Stomach smooth muscle (tissue), 2 donors: Measurements from ENCODE around the gene LRRFIP2.
A peak's percentile ranks its signal among the peaks of the same experiment; 100 is the strongest.

ENCODE experiments used
- H3K27ac ChIP-seq: one replicate; pipeline ENCODE4 v1.7.0; 2013; ENCODE audit warnings: mild to moderate bottlenecking, low read length, inconsistent platforms
- H3K27me3 ChIP-seq, 2 donors: one replicate each; pipeline ENCODE4 v1.7.0; 2013; ENCODE audit warnings: low read length in 2 of 2; ENCODE audit not compliant: insufficient read depth in 2 of 2, control insufficient read depth in 1 of 2
- H3K36me3 ChIP-seq, 2 donors: one replicate each; pipeline ENCODE4 v1.7.0; 2013; ENCODE audit warnings: low read length in 2 of 2; ENCODE audit not compliant: control insufficient read depth in 2 of 2, insufficient read depth in 2 of 2
- H3K4me1 ChIP-seq: one replicate; pipeline ENCODE4 v1.7.0; 2013; ENCODE audit warnings: low read length; ENCODE audit not compliant: control insufficient read depth, insufficient read depth
- H3K4me3 ChIP-seq, 2 donors: one replicate each; pipeline ENCODE4 v1.7.0; 2013; ENCODE audit warnings: low read length in 2 of 2
- H3K9ac ChIP-seq, 2 donors: one replicate each; pipeline ENCODE4 v1.7.0; 2013; ENCODE audit warnings: low read length in 2 of 2, mild to moderate bottlenecking in 1 of 2
- H3K9me3 ChIP-seq, 2 donors: one replicate each; pipeline ENCODE4 v1.7.0; 2013; ENCODE audit warnings: low read length in 2 of 2; ENCODE audit not compliant: control insufficient read depth in 2 of 2
- donor health status: healthy.
- donor health status: Pancreatic carcinoma.

The LRRFIP2 gene

GRCh38 chr3:37145611-37146010, 28.8 kb downstream of the LRRFIP2 start:
- no peaks in the 10 kb centered on the region for H3K9me3 ChIP-seq
- H3K4me1 ChIP-seq: no peaks in the 10 kb centered on the region
- H3K4me3 ChIP-seq: peak overlapping the region in 1 of 2 donors; percentile 40
- H3K27ac ChIP-seq: no peak overlapping the region
- H3K36me3 ChIP-seq: peaks cover 4 to 10% of the 10 kb centered on the region in 2 donors
- no peak overlapping the region for H3K9ac ChIP-seq
- no peaks in the 10 kb centered on the region for H3K27me3 ChIP-seq

- Histone ChIP-seq H3K4me3 (no peak overlapping the region), H3K36me3 (peaks cover 4 to 10% of the 10 kb centered on the region in 2 donors), H3K9me3 (no peaks in the 10 kb centered on the region), H3K9ac (no peak overlapping the region), H3K27me3 (no peaks in the 10 kb centered on the region), H3K4me1 (no peaks in the 10 kb centered on the region), H3K27ac (no peak overlapping the region)
Measured at GRCh38 chr3:37144806-37145205, 29.6 kb downstream of the LRRFIP2 start.

- Histone ChIP-seq H3K4me1 (no peaks in the 10 kb centered on the region), H3K36me3 (peaks cover 4 to 10% of the 10 kb centered on the region in 2 donors), H3K9me3 (no peaks in the 10 kb centered on the region), H3K27ac (no peak overlapping the region), H3K4me3 (no peak overlapping the region), H3K27me3 (no peaks in the 10 kb centered on the region), H3K9ac (no peak overlapping the region)
Measured at GRCh38 chr3:37143821-37144220, 30.6 kb downstream of the LRRFIP2 start.

- no peaks in the 10 kb centered on the region for H3K4me1 ChIP-seq
- H3K27me3 ChIP-seq: no peaks in the 10 kb centered on the region
- H3K9me3 ChIP-seq: no peaks in the 10 kb centered on the region
- H3K36me3 ChIP-seq: peaks cover 4 to 5% of the 10 kb centered on the region in 2 donors
- H3K9ac ChIP-seq: no peak overlapping the region
- H3K27ac ChIP-seq: no peak overlapping the region
- no peak overlapping the region for H3K4me3 ChIP-seq
Measured at GRCh38 chr3:37141676-37142075, 32.7 kb downstream of the LRRFIP2 start.

GRCh38 chr3:37140899-37141541, 33.4 kb downstream of the LRRFIP2 start:
- Histone ChIP-seq H3K27me3 (no peaks in the 10 kb centered on the region), H3K36me3 (peaks cover 0 to 2% of the 10 kb centered on the region in 2 donors), H3K4me3 (no peak overlapping the region), H3K4me1 (no peaks in the 10 kb centered on the region), H3K27ac (no peak overlapping the region), H3K9me3 (no peaks in the 10 kb centered on the region), H3K9ac (no peak overlapping the region)

GRCh38 chr3:37139567-37140052, 34.8 kb downstream of the LRRFIP2 start:
- H3K4me3 ChIP-seq: no peak overlapping the region
- H3K9ac ChIP-seq: no peak overlapping the region
- H3K4me1 ChIP-seq: no peaks in the 10 kb centered on the region
- H3K27me3 ChIP-seq: no peaks in the 10 kb centered on the region
- peaks cover 0 to 2% of the 10 kb centered on the region in 2 donors for H3K36me3 ChIP-seq
- no peak overlapping the region for H3K27ac ChIP-seq
- no peaks in the 10 kb centered on the region for H3K9me3 ChIP-seq

GRCh38 chr3:37138816-37139215, 35.6 kb downstream of the LRRFIP2 start:
- H3K27ac ChIP-seq: no peak overlapping the region
- H3K9me3 ChIP-seq: no peaks in the 10 kb centered on the region
- no peaks in the 10 kb centered on the region for H3K27me3 ChIP-seq
- peaks cover 0 to 2% of the 10 kb centered on the region in 2 donors for H3K36me3 ChIP-seq
- H3K4me3 ChIP-seq: no peak overlapping the region
- H3K4me1 ChIP-seq: no peaks in the 10 kb centered on the region
- H3K9ac ChIP-seq: no peak overlapping the region

GRCh38 chr3:37137516-37137915, 36.9 kb downstream of the LRRFIP2 start:
- H3K4me3 ChIP-seq: no peak overlapping the region
- H3K4me1 ChIP-seq: no peaks in the 10 kb centered on the region
- no peak overlapping the region for H3K27ac ChIP-seq
- H3K9me3 ChIP-seq: no peaks in the 10 kb centered on the region
- no peaks in the 10 kb centered on the region for H3K27me3 ChIP-seq
- no peaks in the 10 kb centered on the region for H3K36me3 ChIP-seq
- H3K9ac ChIP-seq: no peak overlapping the region

- H3K4me1 ChIP-seq: no peaks in the 10 kb centered on the region
- no peaks in the 10 kb centered on the region for H3K9me3 ChIP-seq
- no peaks in the 10 kb centered on the region for H3K36me3 ChIP-seq
- no peak overlapping the region for H3K27ac ChIP-seq
- H3K4me3 ChIP-seq: no peak overlapping the region
- H3K27me3 ChIP-seq: no peaks in the 10 kb centered on the region
- H3K9ac ChIP-seq: no peak overlapping the region
Measured at GRCh38 chr3:37136067-37136466, 38.3 kb downstream of the LRRFIP2 start.

GRCh38 chr3:37135561-37135960, 38.8 kb downstream of the LRRFIP2 start:
- no peaks in the 10 kb centered on the region for H3K9me3 ChIP-seq
- no peak overlapping the region for H3K4me3 ChIP-seq
- H3K27me3 ChIP-seq: no peaks in the 10 kb centered on the region
- H3K9ac ChIP-seq: no peak overlapping the region
- H3K4me1 ChIP-seq: no peaks in the 10 kb centered on the region
- no peaks in the 10 kb centered on the region for H3K36me3 ChIP-seq
- no peak overlapping the region for H3K27ac ChIP-seq

- H3K27ac ChIP-seq: no peak overlapping the region
- no peaks in the 10 kb centered on the region for H3K4me1 ChIP-seq
- no peak overlapping the region for H3K9ac ChIP-seq
Measured at GRCh38 chr3:37132334-37132733, 42.0 kb downstream of the LRRFIP2 start.

More at GRCh38 chr3:37132334-37132733, 42.0 kb downstream of the LRRFIP2 start:
- Histone ChIP-seq H3K9me3 (no peaks in the 10 kb centered on the region), H3K27me3 (no peaks in the 10 kb centered on the region), H3K4me3 (no peak overlapping the region), H3K36me3 (no peaks in the 10 kb centered on the region)
